SK-N-MC (cell line): ENCODE measurements around the gene CHEK1.

Experiments
- EZH2 ChIP-seq: fragments of 200-600 bp; sonication (generic); IDR thresholded peaks from one replicate; pipeline ENCODE4 v1.6.1; 2017; ENCODE audit warnings: antibody characterized with exemption
- POLR2AphosphoS5 ChIP-seq: IDR thresholded peaks from 2 replicates; pipeline ENCODE4 v1.6.1; 2012; ENCODE audit warnings: mild to moderate bottlenecking, low read depth, low read length, borderline replicate concordance

GRCh38 chr11:125579811-125580210 lies 45.2 kb upstream of the CHEK1 start:
- no peak for TF ChIP-seq POLR2AphosphoS5
- TF ChIP-seq EZH2, result no peak
